HL-60 (cell line): Measurements from ENCODE around the gene SRMS.

Experiments
- CTCF ChIP-seq: IDR thresholded peaks from one replicate; pipeline ENCODE4 v1.5.1; 2011; ENCODE audit warnings: low read length, control low read depth, inconsistent platforms; ENCODE audit not compliant: insufficient read depth
- TF ChIP-seq, protein P1 (sequence below): IDR thresholded peaks from 2 replicates; pipeline ENCODE4 v1.6.1; 2012; ENCODE audit warnings: low read depth; ENCODE audit not compliant: insufficient replicate concordance

GRCh38 chr20:63495741-63496595 is 51.6 kb downstream of the SRMS start:
- TF ChIP-seq CTCF: peak; percentile 64
- TF ChIP-seq, protein P1, sequence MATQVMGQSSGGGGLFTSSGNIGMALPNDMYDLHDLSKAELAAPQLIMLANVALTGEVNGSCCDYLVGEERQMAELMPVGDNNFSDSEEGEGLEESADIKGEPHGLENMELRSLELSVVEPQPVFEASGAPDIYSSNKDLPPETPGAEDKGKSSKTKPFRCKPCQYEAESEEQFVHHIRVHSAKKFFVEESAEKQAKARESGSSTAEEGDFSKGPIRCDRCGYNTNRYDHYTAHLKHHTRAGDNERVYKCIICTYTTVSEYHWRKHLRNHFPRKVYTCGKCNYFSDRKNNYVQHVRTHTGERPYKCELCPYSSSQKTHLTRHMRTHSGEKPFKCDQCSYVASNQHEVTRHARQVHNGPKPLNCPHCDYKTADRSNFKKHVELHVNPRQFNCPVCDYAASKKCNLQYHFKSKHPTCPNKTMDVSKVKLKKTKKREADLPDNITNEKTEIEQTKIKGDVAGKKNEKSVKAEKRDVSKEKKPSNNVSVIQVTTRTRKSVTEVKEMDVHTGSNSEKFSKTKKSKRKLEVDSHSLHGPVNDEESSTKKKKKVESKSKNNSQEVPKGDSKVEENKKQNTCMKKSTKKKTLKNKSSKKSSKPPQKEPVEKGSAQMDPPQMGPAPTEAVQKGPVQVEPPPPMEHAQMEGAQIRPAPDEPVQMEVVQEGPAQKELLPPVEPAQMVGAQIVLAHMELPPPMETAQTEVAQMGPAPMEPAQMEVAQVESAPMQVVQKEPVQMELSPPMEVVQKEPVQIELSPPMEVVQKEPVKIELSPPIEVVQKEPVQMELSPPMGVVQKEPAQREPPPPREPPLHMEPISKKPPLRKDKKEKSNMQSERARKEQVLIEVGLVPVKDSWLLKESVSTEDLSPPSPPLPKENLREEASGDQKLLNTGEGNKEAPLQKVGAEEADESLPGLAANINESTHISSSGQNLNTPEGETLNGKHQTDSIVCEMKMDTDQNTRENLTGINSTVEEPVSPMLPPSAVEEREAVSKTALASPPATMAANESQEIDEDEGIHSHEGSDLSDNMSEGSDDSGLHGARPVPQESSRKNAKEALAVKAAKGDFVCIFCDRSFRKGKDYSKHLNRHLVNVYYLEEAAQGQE: no peak
